AG04450 (cell line): ENCODE results near the gene MAGI2. TPM values are rescaled to one million over a fixed set of nuclear protein-coding genes. Genes with fewer than 3 reads are reported as not detected.

Experiments used
- CTCF ChIA-PET: fragments of 300-600, 350-600 bp; formaldehyde crosslinking; extraction: SDS; loops from one replicate; lab custom pipeline; 2022; ENCODE audit warnings: antibody characterized with exemption, inconsistent platforms; lab: Charles Lee
- POLR2A ChIA-PET: fragments of 350-600 bp; formaldehyde crosslinking; extraction: SDS; loops from one replicate; lab custom pipeline; 2021; ENCODE audit warnings: antibody characterized with exemption, inconsistent platforms; lab: Yijun Ruan, JAX
- DNase-seq: peaks from one replicate; pipeline ENCODE4 v3.0.0-alpha.2; 2011; ENCODE audit warnings: low read depth, low spot score
- H3K27ac ChIP-seq: one replicate; pipeline ENCODE4 v1.5.1; 2012; ENCODE audit warnings: low read depth, low read length, control low read depth
- H3K27me3 ChIP-seq: one replicate; pipeline ENCODE4 v1.6.0; 2012; ENCODE audit warnings: low read length; ENCODE audit not compliant: control insufficient read depth, insufficient read depth
- H3K4me3 ChIP-seq: 2 replicates; pipeline ENCODE4 v1.5.1; 2011; ENCODE audit warnings: mild to moderate bottlenecking, low read depth, low read length, control low read depth
- H3K9me3 ChIP-seq: 2 replicates; pipeline ENCODE4 v1.5.1; 2012; ENCODE audit warnings: low read length; ENCODE audit not compliant: control insufficient read depth, insufficient read depth
- CTCF ChIP-seq: IDR thresholded peaks from 2 replicates; pipeline ENCODE4 v1.5.1; 2011; ENCODE audit warnings: low read depth, low read length, control low read depth, inconsistent platforms
- polyA plus RNA-seq: library from polyadenylated mRNA; depleted of rRNA; stranded (reverse); fragments of >200 nt; gene quantifications from 2 replicates; pipeline ENCODE4 v1.2.3, GENCODE V29; 2011

The MAGI2 gene
- polyA plus RNA-seq, 1 experiment = 2.3 TPM

- no peak for DNase-seq
- ChIA-PET CTCF (interaction anchor here (1.4 kb wide), 1 partner anchor 299 kb away, joined by 3 read pairs; no protein-coding TSS in a partner anchor), POLR2A (no interaction called here)
- Histone ChIP-seq H3K9me3 (no peaks in the 10 kb centered on the region), H3K27ac (no peak overlapping the region), H3K4me3 (no peak overlapping the region), H3K27me3 (no peaks in the 10 kb centered on the region)
- TF ChIP-seq CTCF = no peak
Measured at GRCh38 chr7:78433421-78433820, 1020.0 kb downstream of the MAGI2 start.

- POLR2A ChIA-PET = no interaction called here
- no peak for DNase-seq
- TF ChIP-seq CTCF = no peak
- Histone ChIP-seq H3K27ac (no peak overlapping the region), H3K27me3 (no peaks in the 10 kb centered on the region), H3K4me3 (no peak overlapping the region), H3K9me3 (no peaks in the 10 kb centered on the region)
- CTCF ChIA-PET = interaction anchor here (0.6 to 1.1 kb wide), 3 partner anchors 54 to 671 kb away, joined by 3 to 4 read pairs (median 4); no protein-coding TSS in a partner anchor
Measured at GRCh38 chr7:78429878-78430277, 1023.6 kb downstream of the MAGI2 start.

GRCh38 chr7:78427209-78427608, 1026.3 kb downstream of the MAGI2 start:
- no peak overlapping the region for H3K4me3 ChIP-seq
- no peak overlapping the region for H3K27ac ChIP-seq
- DNase-seq = no peak
- ChIA-PET POLR2A (no interaction called here), CTCF (no interaction called here)
- no peak for TF ChIP-seq CTCF
- no peaks in the 10 kb centered on the region for H3K9me3 ChIP-seq
- no peaks in the 10 kb centered on the region for H3K27me3 ChIP-seq

GRCh38 chr7:78420001-78420400, 1033.5 kb downstream of the MAGI2 start:
- DNase-seq = no peak
- H3K9me3 ChIP-seq = no peaks in the 10 kb centered on the region
- TF ChIP-seq CTCF = no peak
- ChIA-PET CTCF (interaction anchor here (0.6 to 1.2 kb wide), 2 partner anchors 19 to 23 kb away, joined by 3 read pairs; no protein-coding TSS in a partner anchor), POLR2A (no interaction called here)
- no peak overlapping the region for H3K27ac ChIP-seq
- H3K4me3 ChIP-seq = no peak overlapping the region
- no peaks in the 10 kb centered on the region for H3K27me3 ChIP-seq

- no peak for TF ChIP-seq CTCF
- no peak for DNase-seq
- H3K4me3 ChIP-seq = no peak overlapping the region
- no peak overlapping the region for H3K27ac ChIP-seq
- ChIA-PET POLR2A (no interaction called here), CTCF (no interaction called here)
- H3K9me3 ChIP-seq = no peaks in the 10 kb centered on the region
- H3K27me3 ChIP-seq = no peaks in the 10 kb centered on the region
Measured at GRCh38 chr7:78417180-78417853, 1036.2 kb downstream of the MAGI2 start.
